Spleen (tissue), 13 donors: ENCODE measurements around the gene IL1RAPL1. TPM values are rescaled to one million over a fixed set of nuclear protein-coding genes. Genes with fewer than 3 reads are reported as not detected.

Experiments
- DNase-seq: peaks from one replicate; pipeline ENCODE4 v3.0.0-alpha.2; 2020
- H3K27ac ChIP-seq, 8 donors: fragments of 200-600 bp; sonication (generic) in 7 of 8; 1 replicate in 4 of 8; 2 replicates in 4 of 8; pipeline versions ENCODE4 v1.5.0 to v1.8.0; 2016 to 2021; ENCODE audit warnings: inconsistent platforms in 4 of 8, mild to moderate bottlenecking in 4 of 8, moderate library complexity in 1 of 8
- H3K27me3 ChIP-seq, 7 donors: fragments of 200-600 bp; sonication (generic) in 6 of 7; replicated peaks in 1 of 7; 1 replicate in 4 of 7; 2 replicates in 3 of 7; pipeline versions ENCODE4 v1.5.0 to v1.8.0; 2016 to 2021; ENCODE audit warnings: inconsistent platforms in 3 of 7, mild to moderate bottlenecking in 1 of 7
- H3K36me3 ChIP-seq, 6 donors: fragments of 200-600 bp; sonication (generic) in 5 of 6; 1 replicate in 4 of 6; 2 replicates in 2 of 6; pipeline versions ENCODE4 v1.5.0 to v1.8.0; 2016 to 2021; ENCODE audit warnings: inconsistent platforms in 2 of 6
- H3K4me1 ChIP-seq, 6 donors: fragments of 200-600 bp; sonication (generic) in 5 of 6; 1 replicate in 3 of 6; 2 replicates in 3 of 6; pipeline versions ENCODE4 v1.5.0 to v1.8.0; 2016 to 2021; ENCODE audit warnings: inconsistent platforms in 3 of 6
- H3K4me3 ChIP-seq, 8 donors: fragments of 200-600 bp; sonication (generic) in 7 of 8; 1 replicate in 4 of 8; 2 replicates in 4 of 8; pipeline versions ENCODE4 v1.5.0 to v1.8.0; 2016 to 2021; ENCODE audit warnings: inconsistent platforms in 4 of 8, mild to moderate bottlenecking in 4 of 8, moderate library complexity in 2 of 8
- H3K9me3 ChIP-seq, 8 donors: fragments of 200-600 bp; sonication (generic) in 7 of 8; 1 replicate in 4 of 8; 2 replicates in 4 of 8; pipeline versions ENCODE4 v1.5.0 to v1.8.0; 2016 to 2021; ENCODE audit warnings: inconsistent platforms in 4 of 8
- CTCF ChIP-seq, 11 experiments: fragments of 200-600 bp in 7 of 11; fragments of 450-650 bp in 4 of 11; sonication (generic) in 4 of 11; IDR thresholded peaks in 8 of 11; conservative IDR thresholded peaks in 3 of 11; 1 replicate in 7 of 11; 2 replicates in 4 of 11; pipeline versions ENCODE4 v1.4.0 to v1.8.0; 2016 to 2021; ENCODE audit warnings: antibody characterized with exemption in 11 of 11, inconsistent platforms in 4 of 11, mild to moderate bottlenecking in 1 of 11
- POLR2A ChIP-seq, 3 donors: fragments of 450-650 bp; IDR thresholded peaks; one replicate each; pipeline ENCODE4 v1.5.1; 2017; ENCODE audit warnings: antibody characterized with exemption in 3 of 3, mild to moderate bottlenecking in 1 of 3
- POLR2AphosphoS5 ChIP-seq, 3 donors: sonication (generic); formaldehyde crosslinking; IDR thresholded peaks; one replicate each; pipeline ENCODE4 v1.5.1; 2017; ENCODE audit warnings: antibody characterized with exemption in 3 of 3
- WGBS, 5 donors: extraction: QIAGEN DNeasy Blood & Tissue Kit in 3 of 5; methylation state at CpG; one replicate each; pipeline versions ENCODE4 v1.1.5 to v1.1.7; 2013 to 2018; 5-methylcytosine and 5-hydroxymethylcytosine counted together
- intact Hi-C: fragments of 100-400 bp; cut with DNase I; formaldehyde crosslinking; loops from one replicate; pipeline ENCODE4 v1.15.0; 2023; ENCODE audit warnings: low total_unique reads
- long read RNA-seq, 2 donors: transcript quantifications; one replicate each; lab custom pipeline, GENCODE V29; 2026
- polyA plus RNA-seq, 3 donors: library from polyadenylated mRNA; stranded (reverse); fragments of 200-250 nt; gene quantifications; one replicate each; pipeline ENCODE4 v1.2.1, GENCODE V29; 2013
- total RNA-seq, 7 donors: library from RNA; depleted of rRNA in 3 of 7; stranded (reverse); fragments of >200 nt in 3 of 7; fragmentation: NEBNext Ultra II Directional in 4 of 7; extraction: Animal tissue kit (Norgen Biotek cat#: 25700) in 4 of 7; gene quantifications; one replicate each; pipeline versions ENCODE4 v1.1.0 to v1.2.1, GENCODE V29; 2016 to 2021
- donor health status: healthy with polysubstance abuse.
- donor health status: DM: no; HTN: no; CAD: no; lungs with moderate emphysema.
- donor health status: DM: no; HTN: no; CAD: no.
- donor health status: Bipolar disorder and iron deficiency.
- donor health status: healthy.
- donor health status: DM: no; HTN: no; CAD: no.
- donor health status: DM: yes; HTN: yes; CAD: no.

Gene IL1RAPL1
- total RNA-seq = under 1 TPM in 1 of 7 donors, not detected in 6; 0.19 TPM
- polyA plus RNA-seq = under 1 TPM in 1 of 3 donors, not detected in 2; 0.03 TPM
- long read RNA-seq, donor 1 = 0 reads
- long read RNA-seq, donor 2 = 0 reads

GRCh38 chrX:28586981-28587551 is at the start of gene IL1RAPL1:
TSS of gene IL1RAPL1 (plus strand) at chrX:28587446.
- Histone ChIP-seq H3K9me3 (no peaks in the 10 kb centered on the region), H3K36me3 (no peaks in the 10 kb centered on the region), H3K4me1 (no peaks in the 10 kb centered on the region), H3K27ac (no peak within 1 kb of the TSS), H3K27me3 (peaks cover 0 to 34% (median 0%) of the 10 kb centered on the region in 7 donors), H3K4me3 (peak within 1 kb of the TSS in 2 of 8 donors; percentile 1 to 34)
- no peak for TF ChIP-seq POLR2AphosphoS5 (IDR thresholded peaks at IDR 0.05)
- no peak for TF ChIP-seq CTCF (IDR thresholded peaks at IDR 0.05 in 8 of 11, conservative IDR thresholded peaks at IDR 0.05 in 3 of 11)
- no peak for TF ChIP-seq POLR2A (IDR thresholded peaks at IDR 0.05)
- intact Hi-C loops = no loop called here
- WGBS, 5 donors = 0 to 25% (median 4%) methylated on average over 15 of the region's 15 CpGs
- DNase-seq = no peak

- Histone ChIP-seq H3K27ac (no peak overlapping the region), H3K4me3 (no peak overlapping the region), H3K9me3 (no peaks in the 10 kb centered on the region), H3K27me3 (no peaks in the 10 kb centered on the region), H3K4me1 (no peaks in the 10 kb centered on the region), H3K36me3 (no peaks in the 10 kb centered on the region)
- intact Hi-C loops = no loop called here
- TF ChIP-seq POLR2A (IDR thresholded peaks at IDR 0.05) (no peak), POLR2AphosphoS5 (IDR thresholded peaks at IDR 0.05) (no peak), CTCF (IDR thresholded peaks at IDR 0.05 in 8 of 11, conservative IDR thresholded peaks at IDR 0.05 in 3 of 11) (no peak)
- 70 to 94% (median 80%) methylated on average over 2 of the region's 2 CpGs for WGBS, 5 donors
- no peak for DNase-seq
Observed at GRCh38 chrX:28542791-28543190, 44.5 kb upstream of the IL1RAPL1 start.

- intact Hi-C loops = no loop called here
- H3K4me3 ChIP-seq = no peak overlapping the region
- H3K9me3 ChIP-seq = no peaks in the 10 kb centered on the region
- H3K27me3 ChIP-seq = no peaks in the 10 kb centered on the region
- DNase-seq = no peak
- WGBS, 5 donors = 65 to 88% (median 83%) methylated on average over 4 of the region's 4 CpGs
- H3K36me3 ChIP-seq = no peaks in the 10 kb centered on the region
- H3K27ac ChIP-seq = no peak overlapping the region
- H3K4me1 ChIP-seq = no peaks in the 10 kb centered on the region
- TF ChIP-seq CTCF (IDR thresholded peaks at IDR 0.05 in 8 of 11, conservative IDR thresholded peaks at IDR 0.05 in 3 of 11) = no peak
- no peak for TF ChIP-seq POLR2A (IDR thresholded peaks at IDR 0.05)
- TF ChIP-seq POLR2AphosphoS5 (IDR thresholded peaks at IDR 0.05) = no peak
Observed at GRCh38 chrX:28549838-28550237, 37.4 kb upstream of the IL1RAPL1 start.

GRCh38 chrX:28550331-28550872 is 36.8 kb upstream of the IL1RAPL1 start:
- DNase-seq = no peak
- Histone ChIP-seq H3K9me3 (no peaks in the 10 kb centered on the region), H3K36me3 (no peaks in the 10 kb centered on the region), H3K4me3 (no peak overlapping the region), H3K27me3 (no peaks in the 10 kb centered on the region), H3K4me1 (no peaks in the 10 kb centered on the region), H3K27ac (no peak overlapping the region)
- TF ChIP-seq CTCF (IDR thresholded peaks at IDR 0.05 in 8 of 11, conservative IDR thresholded peaks at IDR 0.05 in 3 of 11) (no peak), POLR2AphosphoS5 (IDR thresholded peaks at IDR 0.05) (no peak), POLR2A (IDR thresholded peaks at IDR 0.05) (no peak)
- 75 to 94% (median 92%) methylated on average over 8 of the region's 8 CpGs for WGBS, 5 donors
- intact Hi-C loops = no loop called here
